GM03348 (cell line): Measurements from ENCODE around the gene SNX6.
"Not testable (repeated sequence)": the region's sequence is repeated elsewhere in the genome, so short reads cannot be mapped to it uniquely, and the experiment has no call there.

Experiments used
- DNase-seq: peaks from one replicate; pipeline ENCODE4 v3.0.0; 2012; ENCODE audit warnings: low spot score

SNX6 gene

DNA sequence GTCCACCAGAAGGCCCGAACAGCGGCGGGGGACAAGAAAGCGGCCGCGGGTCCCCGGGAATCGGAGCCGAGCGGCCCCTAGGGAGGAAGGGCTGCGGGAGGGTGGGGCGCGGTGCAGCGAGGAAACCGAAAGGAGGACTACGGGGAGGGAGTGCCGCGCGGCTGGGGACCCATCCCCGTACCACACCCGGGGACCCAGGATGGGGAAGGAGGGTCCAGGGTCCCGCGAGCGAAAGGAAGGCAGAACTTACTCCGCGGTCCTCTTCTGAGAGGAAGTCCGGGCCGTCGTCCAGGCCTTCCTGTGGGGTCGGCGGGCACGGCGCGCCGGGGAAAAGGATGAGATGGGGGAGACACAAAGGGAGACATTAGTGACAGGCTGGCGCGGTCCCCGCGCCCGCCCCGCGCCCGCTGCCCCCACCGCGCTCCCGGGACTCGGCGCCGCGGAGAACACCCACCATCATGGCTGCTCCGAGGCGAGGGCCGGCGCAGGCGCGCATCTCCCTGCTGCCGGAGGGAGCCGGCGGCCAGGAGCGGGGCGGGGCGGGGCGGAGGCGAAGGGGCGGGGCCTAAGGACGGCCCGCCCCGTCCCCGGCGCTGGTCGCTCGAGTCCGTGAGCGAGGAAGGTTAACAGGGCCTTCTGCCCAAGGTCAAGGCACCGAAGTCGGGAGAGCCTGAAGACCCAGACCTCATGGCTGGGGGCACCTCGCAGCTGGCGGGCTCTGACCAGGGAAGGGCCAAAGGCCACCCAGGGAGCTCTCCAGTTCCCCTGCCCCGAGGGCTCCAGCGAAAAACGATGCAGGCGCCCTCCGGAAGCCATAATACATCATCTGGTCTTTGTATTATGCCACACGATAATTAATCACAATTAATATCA lies at the start of gene SNX6:
TSS of gene SNX6 (minus strand) at position 492 of the 873 bp plus-strand sequence. CDS start at position 460, 32 bp downstream.
- DNase-seq = peak; percentile 99

DNA sequence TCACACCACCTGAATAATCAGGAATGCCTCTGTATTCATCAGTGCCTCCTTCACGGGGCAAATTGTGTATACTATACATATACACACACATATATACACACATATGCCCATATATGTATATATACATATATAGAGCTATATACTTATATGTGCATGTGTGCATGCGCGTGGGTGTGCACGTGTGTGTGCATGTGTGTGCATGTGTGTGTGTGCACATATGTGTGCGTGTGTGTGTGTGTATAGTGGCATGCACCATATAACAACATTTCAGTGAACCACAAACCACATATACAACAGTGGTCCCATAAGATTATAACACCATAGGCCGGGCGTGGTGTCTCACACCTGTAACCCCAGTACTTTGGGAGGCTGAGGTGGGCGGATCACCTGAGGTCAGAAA lies 48.8 kb upstream of the SNX6 start:
- DNase-seq = no peak

DNA sequence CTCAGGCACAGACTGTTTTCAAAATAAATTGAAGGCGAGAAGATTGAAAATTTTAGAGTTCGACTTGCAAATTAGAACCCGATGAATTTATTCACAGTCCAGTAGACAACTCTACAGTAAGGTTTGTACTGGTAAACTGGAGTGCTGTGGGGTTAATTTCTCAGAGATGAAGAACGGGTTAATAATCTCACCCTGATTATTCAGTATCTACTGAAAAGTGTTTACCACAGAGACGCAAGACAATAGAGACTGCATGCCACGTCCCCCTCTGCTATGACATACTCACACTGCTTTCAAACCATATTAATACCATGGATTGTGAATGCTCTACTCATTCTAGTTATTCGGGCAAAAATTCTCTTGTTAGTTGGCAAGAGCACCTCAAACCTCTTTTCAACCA lies 48.4 kb upstream of the SNX6 start:
- peak; percentile 36 for DNase-seq

DNA sequence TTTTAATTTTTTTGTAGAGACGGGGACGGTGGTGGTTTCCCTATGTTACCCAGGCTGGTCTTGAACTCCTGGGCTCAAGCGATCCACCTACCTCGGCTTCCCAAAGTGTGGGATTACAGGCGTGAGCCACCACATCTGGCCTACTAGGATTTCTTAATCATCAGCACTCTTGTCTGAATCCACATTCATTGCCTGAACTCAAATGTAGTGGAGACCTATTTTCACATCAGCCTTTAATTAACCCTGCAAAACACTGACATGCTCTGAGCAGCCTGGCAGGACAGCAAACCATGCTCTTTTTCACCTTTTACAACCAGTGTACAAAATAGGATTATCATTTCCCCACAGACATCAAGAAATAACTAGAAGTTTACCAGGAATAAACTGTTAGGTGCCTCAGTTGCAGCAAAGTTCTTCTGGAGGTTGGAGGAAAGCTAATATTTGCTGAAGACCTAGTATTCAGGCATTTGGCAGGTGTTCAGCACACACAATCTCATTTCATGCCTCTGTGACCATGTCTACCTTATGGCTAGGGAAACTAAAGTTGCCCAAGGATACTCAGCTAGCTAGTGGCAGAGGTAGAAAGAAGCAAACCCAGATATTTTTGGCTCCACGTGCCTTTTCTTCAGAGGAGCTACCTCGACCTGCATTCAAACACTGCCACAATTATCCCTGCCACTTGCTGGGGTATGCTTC lies 46.7 kb upstream of the SNX6 start:
- no peak for DNase-seq

DNA sequence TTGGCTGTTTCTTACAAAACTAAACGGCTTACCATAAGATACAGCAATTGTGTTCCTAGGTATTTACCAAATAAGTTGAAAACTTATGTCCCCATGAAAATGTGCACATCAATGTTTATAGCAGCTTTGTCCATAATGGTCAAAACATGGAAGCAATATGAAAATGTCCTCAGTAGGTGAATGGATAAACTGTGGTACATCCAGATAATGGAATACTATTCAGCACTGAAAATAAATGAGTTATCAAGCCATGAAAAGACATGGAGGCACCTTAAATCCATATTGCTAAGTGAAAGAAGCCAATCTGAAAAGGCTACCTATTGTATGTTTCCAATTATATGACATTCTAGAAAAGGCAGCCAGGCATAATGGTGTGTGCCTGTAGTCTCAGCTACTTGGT lies 43.8 kb upstream of the SNX6 start:
- no peak for DNase-seq

DNA sequence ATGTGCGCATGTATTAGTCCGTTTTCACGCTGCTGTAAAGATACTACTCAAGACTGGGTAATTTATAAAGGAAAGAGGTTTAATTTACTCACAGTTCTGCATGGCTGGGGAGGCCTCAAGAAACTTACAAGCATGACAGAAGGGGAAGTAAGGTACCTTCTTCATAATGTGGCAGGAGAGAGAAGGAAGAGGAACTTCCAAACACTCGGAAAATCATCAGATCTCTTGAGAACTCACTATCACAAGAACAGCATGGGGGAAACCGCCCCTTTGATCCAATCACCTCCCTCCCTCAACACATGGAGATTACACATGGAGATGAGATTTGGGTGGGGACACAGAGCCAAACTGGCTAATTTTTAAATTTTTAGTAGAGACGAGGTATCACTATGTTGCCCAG lies 41.8 kb upstream of the SNX6 start:
- no peak for DNase-seq

DNA sequence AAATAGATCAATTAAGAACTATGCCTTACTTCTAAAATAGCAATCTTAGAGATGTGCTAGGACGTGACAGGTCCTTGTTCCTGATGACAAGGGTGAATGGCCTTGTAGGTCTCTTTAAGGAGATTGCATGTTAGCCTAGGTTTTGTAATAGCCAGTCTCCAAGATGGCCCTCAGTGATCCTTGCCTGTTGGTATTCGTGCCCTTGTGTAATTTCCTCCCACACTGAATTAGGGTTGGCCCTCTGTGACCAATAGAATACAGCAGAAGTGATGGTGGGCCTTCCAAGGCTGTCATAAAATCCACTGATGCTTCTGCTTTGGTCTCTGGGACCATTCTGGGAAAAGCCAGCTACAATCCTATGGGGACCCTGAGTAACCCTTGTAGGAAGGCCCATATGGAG lies 38.2 kb upstream of the SNX6 start:
- no peak for DNase-seq

DNA sequence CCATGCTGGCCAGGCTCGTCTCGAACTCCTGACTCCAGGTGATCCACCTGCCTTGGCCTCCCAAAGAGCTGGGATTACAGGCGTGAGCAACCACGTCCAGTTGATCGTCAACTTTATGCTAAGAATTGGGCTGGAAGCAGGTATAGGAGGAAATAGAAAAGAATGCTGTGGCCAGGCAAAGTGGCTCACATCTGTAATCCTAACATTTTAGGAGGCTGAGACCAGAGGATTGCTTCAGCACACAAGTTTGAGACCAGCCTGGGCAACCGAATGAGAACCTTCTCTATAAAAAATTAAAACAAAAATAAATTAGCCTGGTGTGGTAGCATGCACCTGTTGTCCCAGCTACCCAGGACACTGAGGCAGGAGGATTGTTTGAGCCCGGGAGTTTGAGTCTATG lies 37.1 kb upstream of the SNX6 start:
- no peak for DNase-seq

DNA sequence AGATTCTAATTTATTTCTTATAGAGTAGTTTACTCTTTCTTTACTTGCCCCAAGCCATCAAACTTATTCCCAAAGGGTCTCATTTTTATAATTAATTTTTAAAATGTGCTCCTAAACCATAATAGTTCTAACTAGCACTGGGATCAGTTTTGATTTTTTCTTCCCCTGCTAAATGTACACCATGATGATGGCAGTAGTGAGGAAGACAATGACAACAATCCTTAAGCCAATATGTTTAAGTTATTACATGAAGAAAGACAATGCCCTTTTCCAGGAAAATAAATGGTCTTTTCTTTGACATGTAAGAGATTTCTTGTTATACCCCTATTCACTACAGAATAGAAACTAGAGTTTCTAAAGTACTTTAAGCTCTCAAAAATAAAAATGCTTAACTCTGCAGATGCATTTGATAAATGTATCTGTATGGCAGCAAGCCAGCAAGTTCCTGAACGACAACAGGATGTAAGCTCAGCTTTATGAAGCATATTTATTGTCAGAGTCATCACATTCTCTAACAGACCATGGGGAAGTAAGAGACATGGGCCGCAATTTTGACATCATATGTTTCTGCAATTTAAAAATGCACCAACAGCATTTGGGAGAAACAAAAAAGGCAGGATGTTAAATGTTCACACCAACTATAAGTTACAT lies 36.0 kb upstream of the SNX6 start:
- DNase-seq = peak; percentile 67

DNA sequence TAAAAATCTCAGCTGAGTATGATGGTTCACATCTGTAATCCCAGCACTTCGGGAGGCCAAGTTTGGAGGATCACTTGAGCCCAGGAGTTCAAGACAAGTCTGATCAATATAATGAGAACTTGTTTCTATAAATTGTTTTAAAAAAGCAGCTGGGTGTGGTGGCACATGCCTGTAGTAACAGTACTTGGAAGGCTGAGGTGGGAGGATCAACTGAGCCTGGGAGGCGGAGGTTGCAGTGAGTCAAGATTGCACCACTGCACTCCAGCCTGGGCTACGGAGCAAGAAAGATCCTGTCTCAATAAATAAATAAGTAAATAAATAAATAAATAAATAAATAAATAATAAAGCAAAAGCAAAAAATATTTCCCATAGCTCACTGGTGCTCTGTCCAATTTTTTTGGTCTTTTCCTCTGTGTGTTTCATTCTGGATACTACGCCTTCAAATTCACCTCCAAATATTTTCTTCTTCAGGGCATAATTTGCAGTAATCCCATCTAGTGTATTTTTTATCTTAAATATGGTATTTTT lies 32.7 kb upstream of the SNX6 start:
- DNase-seq = no peak

DNA sequence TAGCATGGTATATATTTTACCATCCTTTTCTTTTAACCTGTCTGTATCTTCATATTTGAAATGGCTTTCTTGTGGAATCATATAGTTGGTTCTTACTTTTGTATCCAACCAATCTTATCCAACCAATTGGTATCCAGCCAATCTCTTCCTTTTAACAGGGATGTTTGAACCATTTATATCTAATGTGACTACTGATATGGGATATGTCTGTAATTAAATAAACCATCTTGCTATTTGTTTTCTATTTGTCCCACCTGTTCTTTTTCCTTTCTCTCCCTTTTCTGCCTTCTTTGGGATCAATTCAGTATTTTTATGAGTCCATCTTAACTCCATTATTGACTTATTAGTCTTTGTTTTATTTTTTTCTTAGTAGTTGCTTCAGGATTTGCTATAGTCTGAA lies 30.8 kb upstream of the SNX6 start:
- DNase-seq = no peak

DNA sequence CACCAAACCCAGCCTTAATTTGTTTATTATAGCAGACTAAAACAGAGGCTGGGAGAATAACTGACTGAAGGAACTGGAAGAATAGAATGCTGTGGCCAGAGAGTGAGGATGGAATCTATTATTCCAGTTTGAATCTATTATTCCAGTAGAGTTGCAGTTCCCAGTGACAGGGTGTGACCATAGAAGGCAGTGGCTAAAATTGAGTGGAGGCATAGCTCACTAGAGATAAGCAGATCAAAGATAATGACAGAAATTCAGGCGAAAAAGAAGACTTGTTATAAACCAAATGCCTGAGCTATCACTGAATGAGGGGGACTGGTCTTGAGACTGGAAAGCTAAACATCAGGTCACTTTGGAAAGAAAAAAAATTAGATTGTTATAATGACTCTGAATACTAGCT lies 26.0 kb upstream of the SNX6 start:
- DNase-seq = no peak

DNA sequence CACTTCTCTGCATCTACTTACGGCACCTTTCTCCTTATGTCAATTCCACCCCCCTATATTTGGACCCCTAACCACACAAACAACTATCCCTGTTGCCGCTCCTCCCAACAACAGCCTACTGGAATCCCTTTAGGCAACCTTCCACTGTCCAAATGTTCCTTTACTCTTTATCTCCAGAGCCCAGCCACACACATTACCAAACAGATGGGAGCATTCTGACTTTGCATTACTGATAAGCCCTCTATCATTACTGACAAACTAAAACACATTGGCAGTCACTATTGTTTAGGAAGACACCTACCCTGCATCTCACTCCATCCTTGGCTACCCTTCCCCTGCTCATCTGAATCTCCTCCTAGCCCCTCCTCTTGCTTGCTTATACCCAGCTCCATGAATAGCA lies 23.1 kb upstream of the SNX6 start:
- not testable (repeated sequence) for DNase-seq

DNA sequence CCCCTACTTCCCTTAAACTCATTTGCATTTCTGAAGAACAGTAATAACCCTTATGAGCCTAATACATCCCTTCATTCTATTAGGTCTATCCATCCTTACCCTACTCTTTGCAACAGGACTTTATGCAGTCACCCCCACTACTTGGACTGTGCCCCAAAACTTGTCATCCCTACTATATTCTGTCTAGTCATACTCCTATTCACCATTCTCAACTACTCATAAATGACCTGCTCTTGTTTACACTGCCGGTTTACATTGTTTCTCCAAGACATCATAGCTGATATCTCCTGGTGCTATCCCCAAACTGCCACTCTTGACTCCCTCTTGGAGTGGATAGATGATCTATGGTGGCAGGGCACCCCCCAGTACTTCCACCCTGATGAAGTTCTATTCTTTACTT lies 22.4 kb upstream of the SNX6 start:
- not testable (repeated sequence) for DNase-seq

DNA sequence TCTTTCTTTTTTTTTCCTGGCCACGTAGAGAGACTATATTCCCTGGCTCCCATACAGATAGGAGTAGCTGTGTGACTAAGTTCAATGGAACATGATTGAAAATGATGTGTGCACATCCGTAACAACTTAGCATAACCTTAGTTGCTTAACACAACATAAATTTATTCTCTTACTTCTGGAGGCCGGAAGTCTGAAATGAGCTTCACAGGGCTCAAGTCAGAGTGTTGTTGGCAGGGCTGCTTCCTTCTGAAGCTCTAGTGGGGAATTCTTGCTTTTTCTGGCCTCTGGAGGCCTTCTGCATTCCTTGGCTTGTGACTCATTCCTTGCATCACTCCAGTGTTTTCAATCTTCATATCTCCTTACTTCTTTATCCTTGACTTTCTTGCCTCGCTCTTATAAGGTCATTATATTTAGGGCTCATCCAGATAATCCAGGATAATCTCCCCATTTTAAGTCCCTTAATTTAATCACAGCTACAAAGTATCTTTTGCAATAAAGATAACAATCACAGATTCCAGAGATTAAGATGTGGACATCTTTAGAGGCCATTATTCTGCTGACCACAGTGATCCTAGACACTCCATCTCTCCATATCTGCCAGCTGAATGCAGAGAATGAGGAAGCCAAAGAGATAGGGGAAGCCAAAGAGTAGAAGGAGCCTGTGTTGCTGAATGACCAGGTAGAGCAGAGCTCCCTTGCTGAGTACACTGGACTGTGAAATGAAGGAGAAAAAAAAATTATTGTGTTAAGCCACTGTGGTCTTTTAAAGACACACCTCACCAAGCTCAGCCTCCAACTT lies 21.0 kb upstream of the SNX6 start:
- peak; percentile 90 for DNase-seq

DNA sequence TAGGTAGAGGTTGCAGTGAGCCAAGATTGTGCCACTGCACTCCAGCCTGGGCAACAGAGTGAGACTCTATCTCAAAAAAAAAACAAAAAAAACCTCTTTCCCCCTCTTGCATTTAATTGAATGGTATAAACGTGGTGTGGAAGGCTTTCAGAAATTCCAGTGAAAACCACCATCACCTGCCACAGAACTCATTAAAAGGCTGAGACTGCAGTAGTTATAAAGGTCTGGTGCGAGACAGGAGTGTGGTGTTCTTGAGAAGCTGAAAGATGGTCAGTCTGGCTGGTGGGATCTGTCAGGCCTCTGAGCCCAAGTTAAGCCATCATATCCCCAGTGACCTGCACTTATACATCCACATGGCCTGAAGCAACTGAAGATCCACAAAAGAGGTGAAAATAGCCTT lies 20.1 kb upstream of the SNX6 start:
- not testable (repeated sequence) for DNase-seq

DNA sequence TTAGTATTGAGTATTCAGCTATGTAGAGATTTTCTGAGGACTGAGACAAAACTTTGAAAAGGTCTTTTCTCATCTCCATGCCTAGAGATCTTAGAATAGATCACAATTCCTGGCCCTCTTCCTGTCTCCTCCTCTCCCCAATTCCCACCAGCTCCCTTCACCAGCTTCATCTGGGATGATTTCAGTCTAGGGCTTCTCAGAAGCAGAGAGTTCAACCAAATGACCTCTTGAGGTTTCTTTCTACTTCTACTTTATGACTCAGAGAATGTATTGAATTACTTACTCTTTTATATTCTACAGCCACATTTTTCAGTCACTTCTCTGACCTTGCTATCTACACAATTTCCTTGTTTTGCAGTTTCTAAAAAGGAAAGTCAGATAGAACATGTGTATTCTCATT lies 19.4 kb upstream of the SNX6 start:
- peak; percentile 77 for DNase-seq

DNA sequence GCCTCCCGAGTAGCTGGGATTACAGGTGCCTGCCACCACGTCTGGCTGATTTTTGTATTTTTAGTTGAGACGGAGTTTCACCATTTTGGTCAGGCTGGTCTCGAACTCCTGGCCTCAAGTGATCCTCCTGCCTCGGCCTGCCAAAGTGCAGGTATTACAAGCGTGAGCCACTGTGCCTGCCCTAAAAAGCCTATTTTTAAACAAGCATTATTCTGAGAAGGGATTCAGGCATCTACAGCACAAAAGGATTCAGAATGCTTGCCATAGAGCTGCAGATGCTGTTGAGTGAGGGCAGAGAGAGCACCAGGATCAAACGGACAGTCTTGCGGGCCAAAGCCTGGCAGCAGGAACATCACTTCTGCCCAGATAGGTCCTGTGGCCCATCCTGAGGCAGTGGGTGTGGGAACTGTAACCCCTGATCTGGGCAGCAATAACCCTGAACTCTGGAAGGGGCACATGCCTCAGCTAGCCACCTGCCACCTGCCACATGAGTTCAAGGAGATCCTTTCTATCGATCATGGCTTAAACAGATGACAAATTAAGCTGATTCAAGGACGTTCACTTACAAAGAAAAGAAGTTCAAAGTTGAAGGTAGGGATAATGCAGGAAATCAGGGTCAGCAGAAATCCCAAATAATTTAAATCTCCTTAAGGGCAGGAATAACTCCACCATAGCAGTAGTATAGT lies 16.8 kb upstream of the SNX6 start:
- DNase-seq = no peak

DNA sequence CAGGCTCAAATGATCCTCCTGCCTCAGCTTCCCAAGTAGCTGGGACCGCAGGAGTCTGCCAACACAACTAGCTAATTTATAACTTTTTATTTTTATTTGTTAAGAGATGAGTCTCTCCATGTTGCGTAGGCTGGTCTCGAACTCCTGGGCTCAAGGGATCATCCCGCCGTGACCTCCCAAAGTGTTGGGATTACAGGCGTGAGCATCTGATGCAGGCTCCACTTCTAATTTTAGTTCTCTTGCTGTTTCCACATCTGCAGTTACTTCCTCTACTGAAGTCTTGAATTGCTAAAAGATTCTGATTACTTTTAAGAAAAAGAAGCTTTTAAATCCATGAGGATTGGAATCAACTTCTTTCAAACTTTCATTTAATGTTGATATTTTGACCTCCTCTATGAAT lies 13.4 kb upstream of the SNX6 start:
- DNase-seq = no peak

DNA sequence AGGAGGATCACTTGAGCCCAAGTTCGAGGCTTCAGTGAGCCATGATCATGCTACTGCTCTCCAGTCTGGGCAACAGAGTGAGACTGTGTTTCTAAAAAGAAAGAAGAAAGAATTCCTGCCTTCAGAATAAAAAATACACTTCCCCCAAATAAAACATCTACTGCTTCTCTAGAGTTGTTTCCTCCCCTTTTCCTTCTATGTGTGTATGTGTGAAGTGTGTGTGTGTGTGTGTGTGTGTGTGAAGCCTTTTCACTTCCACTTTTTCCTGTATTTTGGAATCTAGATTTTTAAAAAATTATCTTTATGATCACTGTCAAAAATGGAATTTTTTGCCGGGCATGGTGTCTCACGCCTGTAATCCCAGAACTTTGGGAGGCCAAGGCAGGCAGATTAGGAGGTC lies 12.6 kb upstream of the SNX6 start:
- DNase-seq = no peak

DNA sequence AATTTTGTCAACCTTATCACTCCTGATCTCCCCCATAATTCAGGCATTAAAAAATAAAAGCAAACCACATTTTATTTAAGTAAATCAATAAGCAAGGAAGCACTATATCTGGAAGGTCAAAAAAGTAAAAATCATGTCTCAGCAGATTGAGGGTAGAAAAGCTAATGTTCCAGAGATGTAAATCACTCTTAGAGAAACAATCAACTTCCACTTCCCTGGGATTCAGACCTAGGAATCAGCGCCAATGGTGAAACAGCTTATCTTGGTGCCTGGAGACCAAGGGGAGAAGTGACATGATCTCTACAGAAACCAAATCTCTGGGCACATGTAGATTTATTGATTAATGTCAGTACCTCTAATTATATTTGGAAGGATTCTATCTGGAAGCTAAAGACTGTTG lies 10.9 kb upstream of the SNX6 start:
- no peak for DNase-seq
